Lung (tissue), 12 donors: Measurements from ENCODE around the gene SUSD1. TPM values are rescaled to one million over a fixed set of nuclear protein-coding genes. Genes with fewer than 3 reads are reported as not detected.

ENCODE experiments used
- ATAC-seq: fragments of 200-7000 bp; cut with Tn5 transposase; one replicate; pipeline ENCODE4 v1.9.1; 2020; ENCODE audit warnings: moderate number of reproducible peaks; ENCODE audit not compliant: insufficient read depth, low FRiP score
- DNase-seq, 3 donors: peaks; one replicate each; pipeline ENCODE4 v3.0.0-alpha.2; 2013 to 2017
- H3K27ac ChIP-seq, 2 donors: one replicate each; pipeline ENCODE4 v1.5.1; 2013; ENCODE audit warnings: mild to moderate bottlenecking in 2 of 2, moderate library complexity in 2 of 2, control low read depth in 1 of 2, inconsistent platforms in 1 of 2, low read depth in 1 of 2, low read length in 1 of 2
- H3K27me3 ChIP-seq, 3 donors: one replicate each; pipeline ENCODE4 v1.5.1; 2013; ENCODE audit warnings: low read length in 2 of 3; ENCODE audit not compliant: control insufficient read depth in 3 of 3, insufficient read depth in 3 of 3
- H3K36me3 ChIP-seq, 4 donors: one replicate each; pipeline ENCODE4 v1.5.1; 2013; ENCODE audit warnings: low read length in 4 of 4, mild to moderate bottlenecking in 1 of 4, moderate library complexity in 1 of 4; ENCODE audit not compliant: control insufficient read depth in 4 of 4, insufficient read depth in 4 of 4
- H3K4me1 ChIP-seq, 5 donors: one replicate each; pipeline ENCODE4 v1.5.1; 2013; ENCODE audit warnings: low read length in 5 of 5, mild to moderate bottlenecking in 2 of 5, moderate library complexity in 1 of 5; ENCODE audit not compliant: control insufficient read depth in 5 of 5, insufficient read depth in 5 of 5
- H3K4me3 ChIP-seq: one replicate; pipeline ENCODE4 v1.5.1; 2013; ENCODE audit warnings: mild to moderate bottlenecking, control low read depth, moderate library complexity
- H3K9ac ChIP-seq, 2 donors: one replicate each; pipeline ENCODE4 v1.5.1; 2013; ENCODE audit warnings: low read length in 2 of 2, control low read depth in 1 of 2; ENCODE audit not compliant: insufficient read depth in 1 of 2
- H3K9me3 ChIP-seq, 4 donors: one replicate each; pipeline ENCODE4 v1.5.1; 2013; ENCODE audit warnings: low read length in 3 of 4, mild to moderate bottlenecking in 1 of 4, moderate library complexity in 1 of 4; ENCODE audit not compliant: control insufficient read depth in 4 of 4, insufficient read depth in 3 of 4
- CTCF ChIP-seq: IDR thresholded peaks from 2 replicates; pipeline ENCODE4 v1.5.1; 2012; ENCODE audit warnings: mild to moderate bottlenecking; ENCODE audit errors: control extremely low read depth, extremely low read depth
- WGBS, 2 donors: extraction: QIAGEN DNeasy Blood & Tissue Kit; methylation state at CpG; one replicate each; pipeline ENCODE4 v1.1.7; 2013; 5-methylcytosine and 5-hydroxymethylcytosine counted together
- polyA plus RNA-seq, 2 donors: library from polyadenylated mRNA; stranded (reverse); fragments of 200-250 nt; gene quantifications; one replicate each; pipeline ENCODE4 v1.2.1, GENCODE V29; 2013
- total RNA-seq, 2 donors: library from RNA; depleted of rRNA in 1 of 2; stranded (reverse); fragments of >200 nt in 1 of 2; gene quantifications; one replicate each; pipeline ENCODE4 v1.2.1, GENCODE V29; 2014 to 2021
- donor health status: control.
- donor health status: control.
- donor health status: Bipolar disorder and iron deficiency.
- donor health status: healthy.
- donor health status: DM: yes; HTN: yes; CAD: no.

SUSD1 gene
- total and polyA plus RNA-seq, 4 donors, result 4.4 to 26.6 (median 21.1) TPM

GRCh38 chr9:112033237-112034215 is 141.6 kb downstream of the SUSD1 start:
- TF ChIP-seq CTCF, result no peak
- Histone ChIP-seq H3K27ac (no peak overlapping the region), H3K9me3 (no peaks in the 10 kb centered on the region), H3K27me3 (no peaks in the 10 kb centered on the region), H3K9ac (no peak overlapping the region), H3K4me1 (peaks cover 0 to 2% (median 0%) of the 10 kb centered on the region in 5 donors), H3K4me3 (no peak overlapping the region), H3K36me3 (no peaks in the 10 kb centered on the region)
- no peak for DNase-seq
- no peak for ATAC-seq
- WGBS, 2 donors, result 77 to 86% methylated on average over 9 of the region's 9 CpGs

GRCh38 chr9:112032743-112033142 is 142.4 kb downstream of the SUSD1 start:
- H3K27ac ChIP-seq, result no peak overlapping the region
- no peaks in the 10 kb centered on the region for H3K27me3 ChIP-seq
- DNase-seq (no peak), ATAC-seq (no peak)
- no peak overlapping the region for H3K9ac ChIP-seq
- 44 to 81% methylated on average over 1 of the region's 1 CpG for WGBS, 2 donors
- no peaks in the 10 kb centered on the region for H3K9me3 ChIP-seq
- no peak for TF ChIP-seq CTCF
- H3K4me3 ChIP-seq, result no peak overlapping the region
- H3K4me1 ChIP-seq, result peaks cover 0 to 3% (median 0%) of the 10 kb centered on the region in 5 donors
- no peaks in the 10 kb centered on the region for H3K36me3 ChIP-seq

DNA sequence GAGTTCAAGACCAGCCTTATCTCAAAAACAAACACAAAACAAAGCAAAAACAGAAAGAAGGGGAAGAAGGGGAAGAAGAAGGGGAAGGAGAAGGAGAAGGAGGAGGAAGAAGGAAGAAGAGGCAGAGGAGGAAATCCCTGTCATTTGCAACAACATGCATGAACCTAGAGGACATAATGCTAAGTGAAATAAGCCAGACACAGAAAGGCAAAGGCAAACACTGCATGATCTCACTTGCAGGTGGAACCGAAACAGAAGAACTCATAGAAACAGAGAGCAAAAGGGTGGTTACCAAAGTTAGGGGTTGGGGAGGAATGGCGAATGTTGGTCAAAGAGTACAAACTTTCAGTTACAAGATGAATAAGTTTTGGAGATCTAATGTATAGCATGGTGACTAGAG is 143.1 kb downstream of the SUSD1 start:
- Histone ChIP-seq H3K4me1 (peaks cover 0 to 3% (median 0%) of the 10 kb centered on the region in 5 donors), H3K4me3 (no peak overlapping the region), H3K9me3 (no peaks in the 10 kb centered on the region), H3K27me3 (no peaks in the 10 kb centered on the region), H3K9ac (no peak overlapping the region), H3K36me3 (no peaks in the 10 kb centered on the region), H3K27ac (no peak overlapping the region)
- DNase-seq (no peak), ATAC-seq (no peak)
- WGBS, 2 donors, result 83 to 93% methylated on average over 2 of the region's 2 CpGs
- no peak for TF ChIP-seq CTCF
